ENCODE measurements around the gene PBX4. TPM values are rescaled to one million over a fixed set of nuclear protein-coding genes. Genes with fewer than 3 reads are reported as not detected.

PBX4 gene
- total and polyA plus RNA-seq, 10 of the 15 experiments (the other 5 are each of a cell fraction or from before 2014, with no cell fraction given): 0.18 to 17.3 (median 4.2) TPM

DNA sequence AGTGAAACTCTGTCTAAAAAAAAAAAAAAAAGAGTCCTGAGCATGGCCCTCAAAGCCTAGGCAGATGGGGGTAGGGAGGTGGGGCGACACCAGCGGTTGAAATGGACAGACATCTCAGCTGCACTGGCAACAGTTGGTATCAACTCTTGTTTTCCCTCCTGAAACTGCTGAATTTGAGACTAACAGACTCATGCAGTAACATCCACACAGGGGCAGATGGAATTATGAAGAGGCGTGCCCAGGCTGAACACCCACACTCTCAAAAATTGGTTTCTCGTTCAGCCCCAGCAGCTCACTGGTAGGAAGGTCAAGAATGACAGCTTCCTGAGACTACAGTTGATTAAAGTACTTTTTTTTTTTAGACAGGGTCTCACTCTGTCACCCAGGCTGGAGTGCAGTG is 24.1 kb downstream of the PBX4 start:
- H3K27ac ChIP-seq (ENCODE audit: control insufficient read depth, insufficient read depth): no peak overlapping the region
- DNase-seq (ENCODE audit: low read depth, low spot score): no peak
- in situ Hi-C loops (cut with MboI) (no loop called here), intact Hi-C loops (cut with micrococcal nuclease; ENCODE audit: unreplicated experiment) (no loop called here)
- TF ChIP-seq SMARCA5 (IDR thresholded peaks at IDR 0.05) (no peak), ZNF384 (IDR thresholded peaks at IDR 0.05; ENCODE audit: borderline replicate concordance, low read depth, low read length) (no peak), MLLT1 (IDR thresholded peaks at IDR 0.05) (peak; percentile 46; the same call in 1 of the 2 replicates)
- ATAC-seq: no peak
- no peak overlapping the region for H3K4me3 ChIP-seq
- ChIA-PET RAD21 (ENCODE audit: unreplicated experiment) (interaction anchor here (0.7 to 1.3 kb wide), 3 partner anchors 21 to 68 kb away, joined by 3 to 4 read pairs (median 3); no protein-coding TSS in a partner anchor), CTCF (no interaction called here), POLR2A (no interaction called here), SMC1A (ENCODE audit: uncharacterized antibody, unreplicated experiment) (no interaction called here)
- H4K20me1 ChIP-seq (ENCODE audit: control insufficient read depth, insufficient read depth): no peaks in the 10 kb centered on the region
- peaks cover 49% of the 10 kb centered on the region for H3K4me1 ChIP-seq (ENCODE audit: control insufficient read depth, insufficient read depth, low read length)
- H3K9ac ChIP-seq (ENCODE audit: control insufficient read depth, insufficient read depth, low read length): no peak overlapping the region
- no peak overlapping the region; the same call in 1 of the 2 replicates for H2AFZ ChIP-seq (ENCODE audit: control insufficient read depth, low read depth, low read length)
- no peaks in the 10 kb centered on the region for H3K27me3 ChIP-seq (replicated peaks in 1 of 2; ENCODE audit: control insufficient read depth in 2 of 2, insufficient read depth in 2 of 2, low read length in 1 of 2)
- H3K9me3 ChIP-seq (replicated peaks; ENCODE audit: control insufficient read depth, insufficient read depth, low read length): no peaks in the 10 kb centered on the region
- WGBS (ENCODE audit: insufficient coverage, insufficient replicate concordance, low lambda C conversion rate, missing lambda C conversion rate): 14% methylated on average over 4 of the region's 4 CpGs
- FAIRE-seq: no peak
- H3K36me3 ChIP-seq (ENCODE audit: control insufficient read depth in 2 of 2, insufficient read depth in 2 of 2, low read length in 1 of 2): peaks cover 0 to 8% of the 10 kb centered on the region in 2 experiments; a peak in 2 of 4 replicates
- H3K79me2 ChIP-seq (ENCODE audit: control insufficient read depth, insufficient read depth, low read length): no peaks in the 10 kb centered on the region; the same call in 1 of the 2 replicates
- H3K4me2 ChIP-seq (ENCODE audit: control insufficient read depth, insufficient read depth): no peak overlapping the region
- BruUV-seq (replicated peaks): no TSS peak

DNA sequence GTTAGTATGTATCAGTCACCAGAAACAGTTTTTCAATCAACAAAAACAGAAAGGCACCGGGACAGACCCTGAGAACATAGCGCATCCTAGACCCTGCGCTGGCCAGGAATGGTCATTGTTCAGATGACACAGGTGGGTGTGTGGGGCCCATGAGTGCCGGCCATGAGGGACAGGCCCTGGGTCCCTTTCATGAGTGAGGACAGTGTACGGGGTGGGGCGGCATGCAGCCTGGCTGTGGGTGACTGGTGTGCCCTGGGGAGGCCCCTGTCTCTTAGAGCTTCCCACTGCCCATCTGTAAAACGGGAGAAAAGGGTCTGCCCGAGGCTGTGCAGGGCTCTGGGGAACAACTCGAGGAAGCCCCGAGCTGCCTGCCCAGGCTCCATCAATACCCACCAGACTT is 25.8 kb downstream of the PBX4 start:
- BruUV-seq (replicated peaks): no TSS peak
- CTCF ChIA-PET: interaction anchor here (0.6 kb wide), 1 partner anchor 20 kb away, joined by 3 read pairs; no protein-coding TSS in a partner anchor
- SMC1A ChIA-PET (ENCODE audit: uncharacterized antibody, unreplicated experiment): interaction anchor here (0.8 to 2.3 kb wide), 3 partner anchors 20 to 646 kb away, joined by 3 to 7 read pairs (median 4); no protein-coding TSS in a partner anchor
- TF ChIP-seq DPF2 (IDR thresholded peaks at IDR 0.05) (no peak), SMC3 (IDR thresholded peaks at IDR 0.05; ENCODE audit: borderline replicate concordance, low read length) (no peak)
- DNase-seq (ENCODE audit: low read depth, low spot score) (no peak), FAIRE-seq (no peak), ATAC-seq (no peak)
- H3K79me2 ChIP-seq (ENCODE audit: control insufficient read depth, insufficient read depth, low read length): no peaks in the 10 kb centered on the region; the same call in 1 of the 2 replicates
- H3K4me1 ChIP-seq (ENCODE audit: control insufficient read depth, insufficient read depth, low read length): peaks cover 32% of the 10 kb centered on the region
- H3K9ac ChIP-seq (ENCODE audit: control insufficient read depth, insufficient read depth, low read length): no peak overlapping the region
- no peaks in the 10 kb centered on the region for H3K9me3 ChIP-seq (replicated peaks; ENCODE audit: control insufficient read depth, insufficient read depth, low read length)
- no peaks in the 10 kb centered on the region for H3K27me3 ChIP-seq (replicated peaks in 1 of 2; ENCODE audit: control insufficient read depth in 2 of 2, insufficient read depth in 2 of 2, low read length in 1 of 2)
- no peak overlapping the region for H3K4me3 ChIP-seq
- H2AFZ ChIP-seq (ENCODE audit: control insufficient read depth, low read depth, low read length): no peak overlapping the region
- H3K27ac ChIP-seq (ENCODE audit: control insufficient read depth, insufficient read depth): no peak overlapping the region
- H4K20me1 ChIP-seq (ENCODE audit: control insufficient read depth, insufficient read depth): no peaks in the 10 kb centered on the region
- in situ Hi-C loops (cut with MboI) (no loop called here), intact Hi-C loops (cut with micrococcal nuclease; ENCODE audit: unreplicated experiment) (no loop called here)
- POLR2A ChIA-PET: interaction anchor here (3.1 kb wide), 1 partner anchor 9 kb away, joined by 23 read pairs; no protein-coding TSS in a partner anchor
- RAD21 ChIA-PET (ENCODE audit: unreplicated experiment): interaction anchor here (2.1 kb wide), 1 partner anchor 38 kb away, joined by 7 read pairs; no protein-coding TSS in a partner anchor
- H3K4me2 ChIP-seq (ENCODE audit: control insufficient read depth, insufficient read depth): no peak overlapping the region
- 65% methylated on average over 10 of the region's 10 CpGs for WGBS (ENCODE audit: insufficient coverage, insufficient replicate concordance, low lambda C conversion rate, missing lambda C conversion rate)
- H3K36me3 ChIP-seq (ENCODE audit: control insufficient read depth in 2 of 2, insufficient read depth in 2 of 2, low read length in 1 of 2): peaks cover 0 to 8% of the 10 kb centered on the region in 2 experiments; a peak in 2 of 4 replicates
